IMR-90 (cell line): ENCODE data around the gene KLHL40.

ENCODE experiments used
- CTCF ChIP-seq: conservative IDR thresholded peaks from 2 replicates; pipeline ENCODE4 v1.5.1; 2012; ENCODE audit warnings: mild to moderate bottlenecking, low read depth, low read length, improper control_type of control experiment
- TF ChIP-seq, protein P1 (sequence below): fragments of 150-350 bp; IDR thresholded peaks from 2 replicates; pipeline ENCODE4 v1.6.1; 2017; ENCODE audit warnings: mild to moderate bottlenecking, antibody characterized with exemption, low read length, low read depth
- TF ChIP-seq, protein P2 (sequence below): fragments of 150-350 bp; IDR thresholded peaks from 2 replicates; pipeline ENCODE4 v1.6.1; 2016; ENCODE audit warnings: low read depth, mild to moderate bottlenecking, low read length, moderate library complexity, borderline replicate concordance

DNA sequence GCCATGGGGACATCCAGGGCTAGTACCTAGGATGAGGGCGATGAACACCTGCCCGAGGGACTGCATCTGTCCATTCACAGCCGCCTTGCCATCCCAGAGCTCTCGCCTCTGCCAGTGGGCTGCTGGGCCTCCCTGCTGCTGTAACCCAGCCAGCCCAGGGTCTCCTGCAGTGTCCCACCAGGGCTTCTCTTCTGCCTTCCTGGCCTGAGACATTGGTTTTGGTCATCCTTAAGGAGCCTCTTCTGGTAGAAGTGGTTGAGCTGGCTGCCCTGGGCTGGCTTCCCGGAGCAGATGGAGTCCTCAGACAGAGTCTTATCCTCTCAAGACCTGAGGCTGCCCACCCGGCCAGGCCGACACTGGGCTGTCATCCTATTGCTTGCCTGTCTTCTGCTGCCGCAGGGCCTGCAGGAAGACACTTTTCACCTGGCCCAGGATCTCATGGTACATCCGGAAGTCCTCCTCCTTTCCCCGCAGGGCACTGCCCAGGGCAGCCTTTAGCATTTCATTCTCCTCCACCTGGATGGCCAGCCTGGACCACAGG, 23.3 kb downstream of the KLHL40 start:
- TF ChIP-seq CTCF = no peak
- TF ChIP-seq, protein P1, sequence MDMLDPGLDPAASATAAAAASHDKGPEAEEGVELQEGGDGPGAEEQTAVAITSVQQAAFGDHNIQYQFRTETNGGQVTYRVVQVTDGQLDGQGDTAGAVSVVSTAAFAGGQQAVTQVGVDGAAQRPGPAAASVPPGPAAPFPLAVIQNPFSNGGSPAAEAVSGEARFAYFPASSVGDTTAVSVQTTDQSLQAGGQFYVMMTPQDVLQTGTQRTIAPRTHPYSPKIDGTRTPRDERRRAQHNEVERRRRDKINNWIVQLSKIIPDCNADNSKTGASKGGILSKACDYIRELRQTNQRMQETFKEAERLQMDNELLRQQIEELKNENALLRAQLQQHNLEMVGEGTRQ = no peak
- TF ChIP-seq, protein P2, sequence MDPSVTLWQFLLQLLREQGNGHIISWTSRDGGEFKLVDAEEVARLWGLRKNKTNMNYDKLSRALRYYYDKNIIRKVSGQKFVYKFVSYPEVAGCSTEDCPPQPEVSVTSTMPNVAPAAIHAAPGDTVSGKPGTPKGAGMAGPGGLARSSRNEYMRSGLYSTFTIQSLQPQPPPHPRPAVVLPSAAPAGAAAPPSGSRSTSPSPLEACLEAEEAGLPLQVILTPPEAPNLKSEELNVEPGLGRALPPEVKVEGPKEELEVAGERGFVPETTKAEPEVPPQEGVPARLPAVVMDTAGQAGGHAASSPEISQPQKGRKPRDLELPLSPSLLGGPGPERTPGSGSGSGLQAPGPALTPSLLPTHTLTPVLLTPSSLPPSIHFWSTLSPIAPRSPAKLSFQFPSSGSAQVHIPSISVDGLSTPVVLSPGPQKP = no peak
